ENCODE results near the gene MOB2.
"Not testable (repeated sequence)": the region's sequence is repeated elsewhere in the genome, so short reads cannot be mapped to it uniquely, and the experiment has no call there.

The MOB2 gene

GRCh38 chr11:1443737-1444136 lies 42.8 kb downstream of the MOB2 start:
- no peak for DNase-seq (ENCODE audit: low read depth in 2 of 3, low spot score in 2 of 3)

- no peak for DNase-seq (ENCODE audit: low read depth in 2 of 3, low spot score in 2 of 3)
Measured at GRCh38 chr11:1442807-1443366, 43.7 kb downstream of the MOB2 start.

GRCh38 chr11:1442163-1442562 lies 44.4 kb downstream of the MOB2 start:
- DNase-seq (ENCODE audit: low read depth in 2 of 3, low spot score in 2 of 3): no peak

GRCh38 chr11:1440496-1440895 lies 46.1 kb downstream of the MOB2 start:
- DNase-seq (ENCODE audit: low read depth in 2 of 3, low spot score in 2 of 3): no peak

- DNase-seq (ENCODE audit: low read depth in 2 of 3, low spot score in 2 of 3): no peak
Measured at GRCh38 chr11:1440066-1440465, 46.5 kb downstream of the MOB2 start.

- DNase-seq (ENCODE audit: low read depth in 2 of 3, low spot score in 2 of 3): no peak
Measured at GRCh38 chr11:1439341-1439740, 47.2 kb downstream of the MOB2 start.

GRCh38 chr11:1438967-1439330 lies 47.6 kb downstream of the MOB2 start:
- DNase-seq (ENCODE audit: low read depth in 2 of 3, low spot score in 2 of 3): no peak

GRCh38 chr11:1438261-1438966 lies 48.2 kb downstream of the MOB2 start:
- DNase-seq (ENCODE audit: low read depth in 2 of 3, low spot score in 2 of 3): no peak

GRCh38 chr11:1437500-1437899 lies 49.1 kb downstream of the MOB2 start:
- no peak for DNase-seq (ENCODE audit: low read depth in 2 of 3, low spot score in 2 of 3)

- DNase-seq (ENCODE audit: low read depth in 2 of 3, low spot score in 2 of 3): no peak
Measured at GRCh38 chr11:1436468-1437039, 50.0 kb downstream of the MOB2 start.

GRCh38 chr11:1435820-1436467 lies 50.6 kb downstream of the MOB2 start:
- DNase-seq (ENCODE audit: low read depth in 2 of 3, low spot score in 2 of 3): no peak

- DNase-seq (ENCODE audit: low read depth in 2 of 3, low spot score in 2 of 3): not testable (repeated sequence)
Measured at GRCh38 chr11:1435479-1435819, 51.1 kb downstream of the MOB2 start.

GRCh38 chr11:1433977-1434640 lies 52.5 kb downstream of the MOB2 start:
- DNase-seq (ENCODE audit: low read depth in 2 of 3, low spot score in 2 of 3): no peak

- no peak for DNase-seq (ENCODE audit: low read depth in 2 of 3, low spot score in 2 of 3)
Measured at GRCh38 chr11:1433568-1433967, 53.0 kb downstream of the MOB2 start.

- DNase-seq (ENCODE audit: low read depth in 2 of 3, low spot score in 2 of 3): no peak
Measured at GRCh38 chr11:1428762-1429316, 57.7 kb downstream of the MOB2 start.

GRCh38 chr11:1425439-1425838 lies 61.1 kb downstream of the MOB2 start:
- DNase-seq (ENCODE audit: low read depth in 2 of 3, low spot score in 2 of 3): no peak

GRCh38 chr11:1425006-1425405 lies 61.6 kb downstream of the MOB2 start:
- no peak for DNase-seq (ENCODE audit: low read depth in 2 of 3, low spot score in 2 of 3)

GRCh38 chr11:1423406-1423805 lies 63.2 kb downstream of the MOB2 start:
- not testable (repeated sequence) for DNase-seq (ENCODE audit: low read depth in 2 of 3, low spot score in 2 of 3)

GRCh38 chr11:1422981-1423380 lies 63.6 kb downstream of the MOB2 start:
- DNase-seq (ENCODE audit: low read depth in 2 of 3, low spot score in 2 of 3): no peak

GRCh38 chr11:1422481-1422880 lies 64.1 kb downstream of the MOB2 start:
- no peak for DNase-seq (ENCODE audit: low read depth in 2 of 3, low spot score in 2 of 3)

GRCh38 chr11:1421291-1421690 lies 65.3 kb downstream of the MOB2 start:
- no peak for DNase-seq (ENCODE audit: low read depth in 2 of 3, low spot score in 2 of 3)

GRCh38 chr11:1419811-1420210 lies 66.8 kb downstream of the MOB2 start:
- no peak for DNase-seq (ENCODE audit: low read depth in 2 of 3, low spot score in 2 of 3)

Data from activated CD8-positive, alpha-beta memory T cell treated with anti-CD3 and anti-CD28 coated beads for 48 hours (primary cell).